Stimulated activated CD8-positive, alpha-beta memory T cell treated with anti-CD3 and anti-CD28 coated beads, Interleukin-4, amount 100 ng/mL, for 48 hours (primary cell): ENCODE results near the gene LRIG2.
A peak's percentile ranks its signal among the peaks of the same experiment; 100 is the strongest.
"Not testable (repeated sequence)": the region's sequence is repeated elsewhere in the genome, so short reads cannot be mapped to it uniquely, and the experiment has no call there.

ENCODE experiments used
- DNase-seq: peaks from one replicate; pipeline ENCODE4 v3.0.0-alpha.2; 2020

The LRIG2 gene

GRCh38 chr1:113072141-113072756 is 749 bp upstream of the LRIG2 start:
- DNase-seq = no peak

DNA sequence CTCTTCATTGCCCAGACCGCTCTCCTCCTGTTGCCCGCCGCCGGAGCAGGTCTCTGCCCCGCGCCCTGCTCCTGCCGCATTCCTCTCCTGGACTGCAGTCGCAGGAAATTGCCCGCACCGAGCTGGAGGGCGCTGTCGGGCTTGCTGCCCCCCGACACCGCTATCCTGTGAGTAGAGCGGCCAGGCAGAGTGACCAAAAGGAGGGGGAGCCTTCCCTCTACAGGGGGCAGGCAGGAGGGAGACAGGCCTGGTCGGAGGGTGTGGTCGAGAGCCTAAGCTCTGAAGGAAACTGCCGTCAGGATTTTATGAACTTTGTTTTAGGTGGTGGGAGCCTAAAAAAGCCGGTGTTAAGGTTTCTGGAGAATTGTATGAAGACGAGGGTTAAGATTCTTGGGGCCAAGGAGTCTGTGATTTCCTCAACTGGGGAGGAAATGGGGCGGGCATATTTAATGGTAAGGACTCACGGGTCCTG is 517 bp downstream of the LRIG2 start:
- DNase-seq = no peak

DNA sequence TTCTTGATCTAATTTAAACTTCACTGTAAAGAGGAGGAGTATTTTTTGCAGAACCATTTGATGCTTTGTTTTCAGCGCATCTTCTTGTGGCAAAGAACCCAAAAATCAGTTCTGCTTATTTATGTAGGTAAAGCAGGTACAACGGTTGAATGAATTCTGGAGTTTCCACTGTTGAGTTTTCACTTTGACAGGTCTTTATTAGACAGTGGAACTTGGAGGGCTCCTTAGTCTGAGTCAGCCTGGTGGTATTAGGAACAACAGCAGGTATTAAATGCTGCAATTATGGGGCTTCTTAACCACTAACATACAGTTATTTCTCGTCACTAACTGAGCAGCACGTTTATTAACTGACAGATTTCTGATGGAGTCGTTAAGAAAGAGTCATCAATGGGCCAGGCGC is 1.2 kb downstream of the LRIG2 start:
- DNase-seq = no peak

- DNase-seq = not testable (repeated sequence)
These were observed 5.0 kb downstream of the LRIG2 start for GRCh38 chr1:113077978-113078377.

DNA sequence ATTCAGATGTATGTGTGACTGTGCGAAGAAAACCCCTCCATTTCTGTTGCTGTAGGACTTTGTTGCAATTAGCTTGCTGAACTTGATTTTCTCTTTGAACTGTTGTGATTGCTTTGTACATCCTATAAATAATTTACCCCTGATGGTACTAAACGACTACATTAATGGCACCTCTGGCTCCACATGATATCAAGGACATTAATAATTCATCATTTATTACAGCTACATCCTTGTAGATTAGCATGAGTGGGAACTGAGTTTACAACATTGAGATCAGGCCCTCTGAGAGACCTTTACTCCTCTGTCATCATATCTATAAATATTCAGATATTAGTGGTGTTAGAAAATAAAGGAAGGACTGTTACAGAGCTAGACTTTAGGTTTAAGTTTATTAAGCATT is 13.5 kb downstream of the LRIG2 start:
- DNase-seq = no peak

DNA sequence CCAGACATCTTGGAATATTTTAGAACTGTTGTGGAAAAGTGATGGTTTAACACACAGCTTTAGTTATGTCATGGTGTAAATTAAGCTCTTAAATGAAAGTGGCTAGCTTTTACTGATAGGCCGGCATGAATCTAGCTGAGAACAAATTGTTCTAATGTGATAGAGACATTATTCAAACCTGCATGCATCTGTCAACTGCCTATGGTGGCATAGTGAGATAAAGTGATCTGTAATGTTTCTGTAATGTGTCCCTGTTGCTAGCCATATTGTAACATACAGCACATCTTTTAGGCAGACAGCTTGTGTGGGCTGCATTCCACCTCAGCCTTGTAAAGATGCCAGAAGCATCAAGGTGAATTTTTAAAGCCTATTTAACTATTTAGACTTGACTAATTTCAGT is 16.0 kb downstream of the LRIG2 start:
- no peak for DNase-seq

GRCh38 chr1:113090051-113090450 is 17.1 kb downstream of the LRIG2 start:
- DNase-seq = no peak

DNA sequence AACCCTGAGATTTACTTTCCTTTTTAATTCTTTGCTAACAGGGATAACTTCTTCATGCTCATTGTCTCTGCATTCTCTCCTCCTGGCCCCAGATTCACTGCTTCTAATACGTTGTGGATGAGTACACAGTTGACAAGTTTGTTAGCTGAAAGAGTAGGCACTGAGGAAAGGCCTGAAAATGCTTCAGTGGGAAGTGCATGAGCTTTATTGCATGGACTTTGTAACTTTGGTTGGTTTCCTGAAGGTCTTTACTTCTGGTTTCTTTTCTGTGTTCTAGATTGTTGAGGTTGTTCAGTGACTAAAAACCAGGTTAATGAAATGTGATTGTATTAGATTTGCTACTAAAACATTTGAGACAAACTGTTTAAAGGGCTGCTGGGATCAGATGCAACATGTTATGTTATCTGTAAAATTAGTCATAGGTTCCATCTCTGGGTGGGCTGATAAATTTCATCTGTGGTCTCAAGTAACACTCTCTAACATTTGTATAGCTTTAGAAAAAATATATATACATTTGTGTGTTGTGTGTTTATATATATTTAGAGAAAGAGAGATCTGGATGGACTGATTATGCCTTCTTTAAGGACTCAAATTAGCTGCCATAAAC is 19.1 kb downstream of the LRIG2 start:
- no peak for DNase-seq

DNA sequence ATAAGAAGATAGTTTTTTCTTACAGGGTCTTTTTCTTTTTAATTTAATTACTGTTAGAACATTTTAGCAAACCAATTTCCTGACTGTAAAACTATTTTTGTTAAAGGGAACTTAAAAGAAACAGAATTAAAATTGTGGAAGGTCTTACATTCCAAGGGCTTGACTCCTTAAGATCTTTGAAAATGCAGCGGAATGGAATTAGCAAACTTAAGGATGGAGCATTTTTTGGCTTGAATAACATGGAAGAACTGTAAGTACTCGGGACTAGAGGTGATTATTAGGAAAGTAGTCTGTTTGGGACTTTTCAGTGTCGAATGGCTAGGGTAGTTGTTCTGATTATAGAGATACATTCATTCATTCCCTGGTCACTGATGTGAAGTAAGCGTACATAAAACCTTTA is 21.5 kb downstream of the LRIG2 start:
- DNase-seq = no peak

DNA sequence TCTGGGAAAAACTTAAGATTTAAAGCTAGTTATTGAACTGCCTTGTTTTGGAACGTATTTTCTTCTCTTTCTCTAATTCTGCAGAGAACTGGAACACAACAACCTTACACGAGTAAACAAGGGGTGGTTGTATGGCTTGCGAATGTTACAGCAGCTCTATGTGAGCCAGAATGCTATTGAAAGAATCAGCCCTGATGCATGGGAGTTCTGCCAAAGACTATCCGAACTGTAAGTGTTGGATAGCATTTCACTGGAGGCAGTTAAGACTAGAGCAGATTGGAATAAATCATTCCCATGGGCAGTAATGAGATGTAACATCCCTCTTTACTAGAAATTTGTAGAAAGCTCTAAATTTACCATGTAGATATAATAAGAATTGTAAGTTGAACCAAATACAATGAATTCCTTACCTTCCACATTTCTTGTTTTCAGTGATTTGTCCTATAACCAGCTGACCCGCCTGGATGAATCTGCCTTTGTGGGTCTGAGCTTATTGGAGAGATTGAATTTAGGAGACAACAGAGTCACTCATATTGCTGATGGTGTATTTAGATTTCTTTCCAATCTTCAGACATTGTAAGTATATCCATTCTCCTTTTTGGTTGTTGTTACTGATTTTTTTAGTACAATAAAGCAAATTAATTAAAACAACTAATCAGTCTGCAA is 22.9 kb downstream of the LRIG2 start:
- DNase-seq = no peak

- no peak for DNase-seq
These were observed 23.5 kb downstream of the LRIG2 start for GRCh38 chr1:113096493-113096892.

GRCh38 chr1:113101588-113101987 is 28.6 kb downstream of the LRIG2 start:
- no peak for DNase-seq

- DNase-seq = no peak
These were observed 30.1 kb downstream of the LRIG2 start for GRCh38 chr1:113103048-113103447.

DNA sequence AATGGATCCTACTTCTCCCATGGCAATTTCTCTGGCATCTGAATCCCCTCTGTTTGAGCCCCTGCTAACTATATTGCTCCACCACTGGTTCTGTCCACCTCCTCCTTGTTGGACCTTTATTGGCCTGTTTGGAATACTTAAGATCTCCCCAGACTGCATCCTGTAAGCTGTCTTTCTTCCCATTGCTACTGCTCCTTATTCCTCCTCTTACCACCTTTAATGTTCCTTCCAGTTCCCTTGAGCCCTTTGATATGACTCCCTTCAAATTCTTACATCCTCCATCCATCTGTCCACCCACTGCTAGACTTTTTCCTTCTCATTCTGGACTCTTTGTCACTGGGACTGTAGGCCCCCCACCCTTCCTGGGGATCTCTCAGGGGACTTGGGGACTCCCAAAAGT is 31.0 kb downstream of the LRIG2 start:
- no peak for DNase-seq

DNA sequence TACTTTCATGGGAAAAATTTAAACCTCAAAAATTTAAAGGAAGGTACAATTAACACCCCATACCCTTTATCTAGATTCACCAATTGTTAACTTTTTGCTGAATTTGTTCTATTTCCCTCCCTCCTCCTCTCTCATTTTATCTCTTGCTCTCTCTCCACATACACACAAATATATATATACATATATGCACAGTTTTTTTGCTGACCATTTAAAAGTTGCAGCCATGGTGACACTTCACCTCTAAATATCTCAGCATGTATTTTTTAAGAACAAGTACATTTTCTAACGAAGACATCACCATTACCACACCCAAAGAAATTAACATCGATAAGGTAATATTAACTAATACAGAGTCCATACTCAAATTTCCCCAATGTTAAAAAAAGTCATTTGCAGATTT is 33.9 kb downstream of the LRIG2 start:
- DNase-seq = no peak

DNA sequence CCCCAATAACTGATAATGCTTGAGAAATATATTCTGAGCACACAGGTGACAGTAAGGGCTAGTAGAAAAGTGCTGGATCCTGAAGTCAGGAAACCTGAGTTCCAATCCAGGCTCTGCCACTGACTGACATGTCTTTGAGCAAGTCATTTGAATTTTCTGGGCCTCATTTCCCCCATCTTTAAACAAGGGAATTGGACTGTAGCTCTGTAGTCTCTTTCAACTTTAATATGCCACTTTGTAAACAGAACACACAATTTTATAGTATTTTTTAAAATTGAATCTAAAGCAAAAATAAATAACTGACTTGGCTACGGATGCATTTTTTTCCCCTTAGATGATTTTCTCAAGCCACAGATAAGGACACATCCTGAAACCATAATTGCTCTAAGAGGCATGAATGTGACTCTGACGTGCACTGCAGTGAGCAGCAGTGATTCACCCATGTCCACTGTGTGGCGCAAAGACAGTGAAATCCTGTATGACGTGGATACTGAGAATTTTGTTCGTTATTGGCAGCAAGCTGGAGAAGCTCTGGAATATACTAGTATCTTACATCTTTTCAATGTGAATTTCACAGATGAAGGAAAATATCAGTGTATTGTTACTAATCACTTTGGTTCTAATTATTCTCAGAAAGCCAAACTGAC is 37.0 kb downstream of the LRIG2 start:
- DNase-seq = no peak

GRCh38 chr1:113118266-113118665 is 45.3 kb downstream of the LRIG2 start:
- DNase-seq = no peak

DNA sequence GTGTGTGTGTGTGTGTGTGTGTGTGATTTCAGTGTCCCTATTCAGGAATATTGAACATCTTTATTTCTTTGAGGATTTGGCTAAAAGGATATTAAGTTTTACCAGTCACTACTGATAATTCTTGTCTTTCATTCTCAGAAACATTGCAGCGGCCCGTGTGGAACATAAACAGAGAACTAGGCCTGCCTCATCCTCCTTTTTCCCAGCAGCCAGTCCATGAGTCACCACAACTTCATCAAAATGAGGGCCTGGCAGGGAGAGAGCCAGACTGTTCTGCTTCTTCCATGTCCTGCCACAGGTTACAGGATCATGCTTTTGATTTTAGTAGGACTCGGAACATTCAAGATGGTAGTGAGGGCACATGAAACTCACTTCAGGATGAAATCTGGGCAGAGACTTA is 50.7 kb downstream of the LRIG2 start:
- no peak for DNase-seq

DNA sequence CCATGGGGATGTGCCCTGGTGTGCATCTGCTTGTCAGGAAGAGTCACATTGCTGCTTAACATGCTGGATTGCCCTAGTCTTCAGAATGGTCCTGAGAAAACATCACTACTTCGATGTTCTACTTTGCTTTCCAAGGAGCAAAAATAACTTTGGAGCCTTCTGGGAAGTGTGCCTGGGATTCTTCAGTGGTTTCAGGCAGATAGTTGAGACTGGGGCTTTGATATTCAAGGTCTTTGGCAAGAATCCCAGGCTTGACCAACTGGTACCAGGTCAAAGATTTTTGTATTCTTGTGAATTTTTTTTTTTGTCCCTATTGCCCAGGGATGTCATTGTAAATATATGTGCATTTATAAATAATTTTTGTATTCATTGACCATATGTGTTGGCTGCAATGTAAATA is 51.4 kb downstream of the LRIG2 start:
- DNase-seq = no peak

GRCh38 chr1:113125517-113125916 is 52.5 kb downstream of the LRIG2 start:
- DNase-seq = no peak

- DNase-seq = no peak
These were observed 53.2 kb downstream of the LRIG2 start for GRCh38 chr1:113126207-113126606.

DNA sequence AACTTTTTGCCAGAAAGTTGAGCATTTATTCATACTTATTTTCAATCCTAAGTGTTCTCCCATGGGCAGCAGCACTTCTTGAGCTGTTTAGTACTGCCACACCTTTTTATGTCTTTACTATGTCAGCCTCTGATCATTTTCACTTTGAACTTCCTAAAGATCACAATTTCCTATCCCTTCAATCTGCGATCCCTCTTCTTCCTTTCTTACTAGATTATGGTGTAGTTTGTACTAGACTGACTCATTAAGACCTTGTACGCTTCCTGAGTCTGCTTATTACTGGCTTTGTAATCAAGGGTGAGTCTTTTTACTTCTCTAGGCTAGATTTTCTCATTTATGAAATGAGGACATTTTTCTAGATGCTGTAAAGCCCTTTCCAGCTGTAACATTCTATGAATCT is 55.1 kb downstream of the LRIG2 start:
- DNase-seq = no peak

DNA sequence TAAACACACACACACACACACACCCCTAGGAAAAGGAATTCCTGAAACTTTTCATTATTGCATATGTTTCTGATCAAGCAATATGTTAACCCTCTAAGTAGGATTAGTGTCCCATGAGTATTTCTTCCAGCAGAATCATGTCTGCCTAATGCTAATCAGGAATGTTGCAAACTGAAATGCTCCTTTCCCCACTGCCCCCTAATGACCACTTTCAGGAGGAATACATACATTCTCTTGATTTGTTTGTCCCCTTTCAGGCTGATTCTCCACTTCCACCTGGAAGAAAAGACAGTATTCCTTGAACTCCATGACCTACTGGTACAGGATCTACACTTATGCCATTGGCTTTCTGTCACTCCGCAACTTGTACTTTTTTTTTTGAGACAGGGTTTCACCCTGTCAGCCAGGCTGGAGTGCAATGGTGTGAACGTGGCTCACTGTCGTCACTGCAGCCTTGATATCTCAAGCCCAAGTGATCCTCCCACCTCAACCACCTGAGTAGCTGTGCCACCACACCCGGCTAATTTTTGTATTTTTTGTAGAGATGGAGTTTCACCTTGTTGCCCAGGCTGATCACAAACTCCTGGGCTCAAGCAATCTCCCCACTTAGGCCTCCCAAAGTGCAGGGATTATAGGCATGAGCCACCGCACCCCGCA is 56.7 kb downstream of the LRIG2 start:
- no peak for DNase-seq

DNA sequence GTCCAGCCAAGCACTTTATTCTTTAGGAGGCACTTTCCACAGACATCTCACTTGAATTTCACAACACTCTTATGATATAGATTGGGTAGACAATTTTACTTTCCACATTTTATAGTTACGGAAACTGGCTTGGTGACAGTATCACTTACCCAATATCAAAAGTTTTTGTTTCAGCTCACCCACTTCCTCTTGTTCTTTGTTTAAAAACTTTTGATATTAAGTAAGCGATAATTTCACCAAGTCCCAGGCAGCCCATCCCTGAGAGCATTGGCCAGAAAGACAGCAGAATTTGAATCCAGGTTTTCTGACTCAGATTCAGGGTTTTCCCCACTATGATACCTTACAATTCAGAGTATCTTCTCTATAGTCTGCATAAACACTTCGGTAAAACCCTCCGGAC is 60.0 kb downstream of the LRIG2 start:
- DNase-seq = peak; percentile 38
